Hematopoietic multipotent progenitor cell treated with erythropoietin and hydrocortisone succinate and interleukin-3 and kit ligand, for 6 days (in vitro differentiated cells): ENCODE measurements around the gene DOCK4.

Experiments used
- DNase-seq: peaks from one replicate; pipeline ENCODE4 v3.0.0-alpha.2; 2015

Gene DOCK4

DNA sequence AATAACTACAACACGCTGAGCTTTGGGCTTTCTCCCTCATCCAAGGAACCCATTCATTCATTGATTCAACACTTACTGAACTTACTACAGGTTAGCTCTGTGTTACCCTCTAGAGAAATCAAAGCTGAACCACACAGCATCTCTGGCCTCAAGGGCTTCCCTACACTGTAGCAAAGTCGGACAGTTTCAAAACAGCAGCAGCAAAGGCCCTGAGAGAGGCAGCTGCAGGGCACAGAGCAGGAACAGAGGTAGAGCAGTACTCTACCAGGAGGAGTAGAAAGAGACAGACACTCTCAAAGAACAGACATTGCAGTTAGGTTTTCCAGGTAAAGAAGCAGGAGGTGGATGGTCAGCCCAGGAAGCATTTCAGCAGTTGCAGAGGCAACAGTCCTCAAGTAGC lies 16.1 kb downstream of the DOCK4 start:
- no peak for DNase-seq

DNA sequence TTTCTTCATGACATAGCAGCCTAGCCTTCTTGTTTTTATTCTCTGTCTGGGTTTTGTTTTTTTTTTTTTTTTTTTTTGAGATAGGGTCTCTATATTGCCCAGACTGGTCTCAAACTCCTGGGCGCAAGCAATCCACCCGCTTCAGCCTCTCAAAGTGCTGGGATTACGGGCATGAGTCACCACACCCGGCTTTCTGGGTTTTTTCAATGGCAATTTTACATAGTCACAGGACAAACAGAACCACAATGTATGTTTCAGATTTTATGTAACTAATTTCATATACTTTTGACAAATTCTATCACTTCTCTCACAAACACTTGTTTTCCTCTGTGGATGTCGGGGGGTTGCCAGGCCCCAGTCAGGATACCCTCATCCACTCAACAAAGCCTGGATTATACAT lies 16.5 kb downstream of the DOCK4 start:
- DNase-seq: no peak

DNA sequence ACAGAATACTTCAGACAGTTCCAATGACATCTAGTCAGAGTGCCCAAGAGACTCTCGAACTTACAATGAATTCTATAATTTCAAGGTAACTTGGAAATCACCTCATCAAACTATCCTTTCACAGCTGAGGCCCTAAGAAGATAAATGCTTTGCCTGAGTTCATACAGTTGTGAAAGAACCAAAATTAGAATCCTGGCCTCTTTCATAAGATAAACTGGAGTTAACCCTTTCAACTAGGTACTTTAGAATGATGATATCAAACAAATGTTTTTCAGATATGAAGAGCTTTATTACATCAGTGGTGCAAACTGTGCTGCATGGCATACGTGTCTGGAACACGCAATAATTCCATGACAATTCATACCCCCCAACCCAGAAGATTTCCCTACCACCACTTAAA lies 17.9 kb downstream of the DOCK4 start:
- no peak for DNase-seq

DNA sequence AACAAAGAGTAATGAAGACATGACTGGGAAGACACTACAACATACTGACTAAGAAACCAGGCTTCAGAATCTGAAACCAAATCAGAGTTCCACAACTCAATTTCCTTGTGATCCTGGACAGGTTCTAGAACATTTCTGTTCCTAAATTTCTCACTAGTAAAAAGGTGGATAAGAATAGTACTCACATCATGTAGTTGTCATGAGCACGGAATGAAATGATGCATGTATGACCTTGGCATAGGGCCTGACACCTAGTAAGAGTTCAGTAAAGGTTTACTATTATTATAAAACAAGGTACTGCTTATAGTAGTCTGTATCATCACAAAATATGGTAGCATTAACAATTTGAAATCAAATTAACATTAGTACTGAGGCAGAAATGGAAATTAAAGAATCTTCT lies 19.9 kb downstream of the DOCK4 start:
- no peak for DNase-seq

DNA sequence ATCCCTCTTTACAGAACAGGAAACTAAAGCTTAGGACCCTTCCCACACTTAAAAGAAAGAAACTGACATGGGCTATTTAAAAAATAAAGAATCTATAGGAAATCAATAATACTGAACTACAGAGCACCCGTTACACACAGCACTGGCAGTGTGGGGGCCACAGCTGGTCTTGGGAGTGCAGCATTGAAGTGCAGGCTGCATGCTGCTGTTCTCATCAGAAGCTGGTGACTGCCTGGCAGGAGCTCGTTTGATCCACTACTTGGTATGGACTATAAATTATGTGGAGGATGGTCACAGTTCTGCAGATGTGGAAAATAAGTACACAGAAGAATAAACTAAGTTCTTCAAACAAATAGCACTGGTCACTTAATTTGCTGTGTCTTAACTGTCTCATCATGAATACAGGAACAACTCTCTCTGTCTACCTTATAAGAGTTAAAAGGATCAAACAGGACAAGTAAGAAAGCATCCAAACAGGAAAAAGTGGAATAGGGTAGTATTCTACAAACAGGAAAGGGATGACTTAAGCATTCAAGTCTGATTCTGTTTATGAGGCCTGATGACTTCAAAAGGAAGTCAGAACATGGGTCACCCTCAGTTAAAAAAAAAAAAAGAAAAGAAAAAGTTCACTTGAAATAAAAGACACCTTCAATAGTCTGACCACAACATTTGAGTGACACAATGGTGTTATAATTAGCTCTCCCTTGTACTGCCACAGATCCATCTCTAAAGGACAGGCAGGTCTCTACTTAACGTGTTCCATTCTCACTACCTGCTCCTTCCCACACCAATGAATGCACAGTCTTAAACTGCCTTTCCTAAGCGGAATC lies 21.0 kb downstream of the DOCK4 start:
- DNase-seq: no peak

DNA sequence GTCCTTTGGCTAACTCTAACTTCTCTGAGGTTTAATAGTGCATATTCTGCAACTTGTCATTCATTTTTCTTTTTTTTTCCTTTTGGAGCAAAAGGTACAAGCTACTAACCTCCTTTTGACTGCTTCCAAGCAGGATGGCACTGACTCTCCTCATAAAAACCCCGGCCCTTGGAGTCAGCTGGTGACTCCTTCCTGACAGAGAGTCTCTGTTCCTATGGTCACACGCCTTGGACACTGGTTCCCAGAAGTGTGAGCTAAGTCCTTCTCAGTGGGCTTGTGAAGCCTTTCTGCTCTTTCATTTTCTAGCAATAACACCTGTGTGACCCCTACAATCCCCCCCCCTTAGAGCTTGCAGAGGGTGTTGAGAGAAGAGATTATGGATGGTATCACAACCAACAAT lies 21.7 kb downstream of the DOCK4 start:
- DNase-seq: no peak

DNA sequence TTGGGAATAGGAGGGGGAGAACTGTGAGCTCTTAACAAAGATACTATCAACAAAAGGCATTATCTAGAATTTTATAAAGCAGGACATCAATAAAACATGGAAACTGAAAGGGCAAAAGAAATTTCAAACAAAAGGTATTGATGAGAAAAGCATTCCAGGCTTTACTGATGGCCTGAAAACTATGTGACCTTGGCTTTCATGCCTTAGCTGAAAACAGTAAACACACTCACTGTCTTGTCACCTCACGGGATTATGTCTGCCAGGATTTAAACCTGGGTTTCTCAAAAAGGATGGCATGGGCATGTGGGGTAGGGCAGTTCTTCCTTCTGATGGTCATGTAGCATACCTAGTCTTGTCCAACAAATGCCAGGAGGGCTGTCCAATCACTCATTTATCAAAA lies 22.9 kb downstream of the DOCK4 start:
- DNase-seq: no peak

DNA sequence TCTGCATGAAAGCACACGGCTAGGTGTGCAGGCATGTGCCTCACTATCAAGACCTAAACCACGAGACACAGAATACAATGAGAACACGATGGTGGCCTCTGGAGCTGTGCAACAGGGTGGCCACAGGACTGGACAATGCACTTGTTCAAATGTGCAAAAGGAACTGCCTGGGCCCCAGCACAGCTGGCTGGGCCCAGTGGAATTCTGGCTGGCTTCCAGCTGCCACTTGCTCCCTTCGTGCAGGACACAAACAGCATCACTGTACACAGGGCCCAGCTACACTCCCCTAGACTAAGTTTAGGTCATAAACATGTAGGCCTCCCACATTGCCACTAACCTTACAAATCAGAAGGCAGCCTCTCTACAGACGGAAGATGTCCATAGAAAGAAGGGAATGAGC lies 23.4 kb downstream of the DOCK4 start:
- DNase-seq: no peak

DNA sequence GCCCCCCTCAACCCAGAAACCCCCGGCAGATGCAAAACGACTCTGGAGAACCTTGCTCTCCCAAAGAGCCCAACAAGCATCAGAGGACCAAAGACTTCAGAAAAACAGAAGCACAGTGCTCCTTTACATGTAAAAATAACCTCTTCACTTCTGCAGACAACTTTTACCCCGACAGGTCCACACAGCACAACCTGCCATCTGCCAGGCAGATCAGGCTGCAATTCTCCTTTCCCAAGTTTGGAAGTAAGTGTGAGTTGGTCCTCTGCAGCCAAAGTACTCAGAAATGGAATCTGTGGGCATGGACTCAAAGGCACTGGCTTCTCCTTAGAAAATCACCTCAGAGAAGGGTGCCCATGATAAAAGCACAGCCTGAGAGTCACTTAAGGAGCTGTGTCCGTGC lies 26.0 kb downstream of the DOCK4 start:
- DNase-seq: no peak

DNA sequence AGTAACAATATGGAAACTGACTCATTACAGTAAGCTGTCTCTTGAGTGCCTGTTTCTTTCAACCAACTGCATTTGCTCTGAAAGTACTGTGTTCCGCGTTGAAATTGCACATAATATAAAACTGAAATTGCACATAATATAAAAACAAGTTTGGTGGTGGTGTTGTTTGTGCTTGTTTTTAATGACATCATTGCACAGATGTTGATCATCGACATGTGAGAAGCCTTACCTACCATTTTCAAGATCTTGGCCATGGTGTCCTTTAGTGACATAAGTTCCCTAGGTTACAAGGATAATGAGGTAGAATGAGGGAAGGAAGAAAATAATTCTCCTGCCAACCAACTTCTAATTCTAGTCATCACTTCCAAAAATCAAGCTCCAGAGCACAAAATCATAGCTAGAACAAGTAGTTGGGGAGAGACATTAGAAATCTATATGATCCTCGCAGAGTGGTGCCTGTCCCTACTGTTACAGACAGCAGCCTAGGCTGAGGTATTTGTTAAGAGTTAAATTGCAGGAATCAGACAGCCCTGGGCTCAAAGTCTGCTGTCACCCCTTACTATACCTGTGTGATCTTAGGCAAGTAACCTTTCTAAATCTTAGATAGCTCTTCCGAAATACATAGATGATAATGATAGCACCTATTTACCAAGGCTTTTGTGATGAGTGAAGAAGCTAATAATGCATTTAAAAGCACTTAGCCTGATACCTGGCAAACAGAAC lies 29.3 kb downstream of the DOCK4 start:
- DNase-seq: no peak

DNA sequence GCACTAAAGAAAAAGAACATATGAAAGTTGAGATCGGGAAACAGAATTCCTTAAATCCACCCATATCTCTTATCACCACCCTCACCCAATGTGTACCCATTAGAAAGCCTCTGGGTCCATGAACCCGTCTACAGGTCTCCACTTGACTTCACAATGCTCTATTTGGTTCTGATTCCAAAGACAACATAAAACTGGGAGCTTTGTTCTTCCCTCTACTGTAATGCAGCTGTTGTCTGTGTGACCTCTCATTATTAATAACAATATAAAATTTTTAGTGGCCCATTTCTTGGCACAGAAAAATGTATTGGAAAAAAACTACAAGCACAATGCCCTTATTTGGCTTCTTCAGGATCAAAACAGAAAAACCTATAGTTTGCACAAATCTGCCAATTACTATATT lies 30.0 kb downstream of the DOCK4 start:
- no peak for DNase-seq

DNA sequence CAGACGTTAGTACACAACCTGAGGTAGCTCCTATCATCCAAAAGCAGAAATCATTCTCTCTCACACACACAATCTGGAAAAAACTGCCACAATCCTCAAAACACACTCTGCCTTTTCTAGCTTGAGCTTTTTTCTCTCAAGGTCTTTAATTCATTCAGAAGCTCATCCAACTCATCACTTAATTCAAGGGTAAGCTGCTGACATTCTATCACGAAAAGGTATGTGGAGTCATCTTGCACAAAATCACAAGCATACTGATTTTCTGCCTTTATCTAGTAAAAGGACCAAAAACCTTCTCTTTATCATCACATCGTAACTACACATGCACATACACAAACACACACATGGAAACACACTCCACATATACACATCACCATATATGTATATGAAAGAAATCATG lies 32.0 kb downstream of the DOCK4 start:
- DNase-seq: no peak

DNA sequence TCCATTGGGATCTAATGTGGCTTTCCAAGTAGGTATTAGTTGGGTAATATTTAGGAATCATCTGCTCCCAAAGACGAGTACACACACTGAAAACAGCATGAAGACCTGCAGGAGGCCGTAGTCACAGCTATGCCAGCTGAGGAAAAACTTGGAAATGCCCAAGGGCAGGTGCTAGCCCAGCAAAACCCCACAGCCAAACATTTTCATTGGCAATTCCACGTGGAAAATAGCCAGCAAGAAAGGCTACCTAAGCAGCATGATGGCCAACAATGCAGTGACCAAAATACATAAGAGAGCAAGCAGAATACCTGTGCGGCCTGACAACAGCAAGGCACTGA lies 32.7 kb downstream of the DOCK4 start:
- DNase-seq: no peak

DNA sequence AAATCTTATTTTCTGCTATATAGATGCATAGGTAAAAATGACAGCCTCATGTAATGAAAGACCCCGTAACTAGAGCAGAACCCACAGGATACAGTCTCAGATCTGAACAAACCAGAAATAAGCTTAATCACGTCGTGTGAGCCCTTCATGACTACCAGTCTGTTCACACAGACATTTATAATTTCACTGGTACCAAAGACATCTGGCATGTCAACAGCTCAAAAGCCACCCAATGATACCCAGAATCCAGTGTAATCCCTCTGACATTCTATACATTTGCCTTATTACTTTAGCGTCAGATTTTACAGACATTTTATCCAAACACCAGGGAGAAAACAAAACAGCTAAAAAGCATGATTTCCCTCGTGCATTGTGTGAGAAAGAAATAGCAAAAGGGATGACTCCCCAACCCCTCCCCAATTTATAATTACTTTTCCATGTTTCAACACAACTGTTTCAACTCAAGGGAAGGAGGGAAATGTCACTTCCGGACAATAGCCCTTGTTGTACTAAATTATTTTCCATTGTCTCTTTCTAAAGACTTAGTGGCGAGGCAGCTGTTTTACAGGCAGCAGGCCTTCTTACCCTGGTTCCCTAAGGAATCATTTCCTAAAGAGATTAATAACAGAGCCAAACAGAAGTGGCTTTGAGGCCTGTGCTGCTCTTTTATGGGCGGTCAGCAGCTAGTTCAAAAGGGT lies 33.2 kb downstream of the DOCK4 start:
- DNase-seq: no peak

DNA sequence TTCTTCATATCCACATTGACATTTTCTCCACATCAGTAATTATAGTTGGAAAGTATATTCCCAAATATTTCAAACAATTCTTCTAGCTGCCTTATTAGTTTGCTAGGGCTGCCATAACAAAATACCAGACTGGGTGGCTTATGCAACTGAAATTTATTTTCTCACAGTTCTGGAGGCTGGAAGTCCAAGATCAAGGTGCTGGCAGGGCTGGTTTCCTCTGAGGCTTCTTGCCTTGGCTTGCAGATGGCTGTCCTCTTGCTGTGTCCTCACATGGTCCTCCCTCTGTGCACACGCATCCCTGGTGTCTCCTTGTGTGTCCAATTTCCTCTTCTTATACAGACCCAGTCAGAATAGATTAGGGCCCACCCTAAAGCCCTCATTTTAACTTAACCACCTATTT lies 34.5 kb downstream of the DOCK4 start:
- no peak for DNase-seq

DNA sequence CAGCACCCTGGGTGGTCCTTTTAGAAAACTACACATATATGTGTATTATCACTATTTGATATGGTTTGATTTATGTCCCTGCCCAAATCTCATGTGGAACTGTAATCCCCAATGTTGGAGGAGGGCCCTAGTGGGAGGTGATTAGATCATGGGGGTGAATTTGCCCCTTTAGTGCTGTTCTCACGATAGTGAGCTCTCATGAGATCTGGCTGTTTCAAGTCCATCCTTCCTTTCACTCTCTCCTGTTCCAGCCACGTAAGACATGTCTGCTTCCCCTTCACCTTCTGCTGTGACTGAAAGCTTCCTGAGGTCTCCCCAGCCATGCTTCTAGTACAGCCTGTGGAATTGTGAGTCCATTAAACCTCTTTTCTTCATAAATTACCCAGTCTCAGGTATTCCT lies 37.3 kb downstream of the DOCK4 start:
- no peak for DNase-seq

DNA sequence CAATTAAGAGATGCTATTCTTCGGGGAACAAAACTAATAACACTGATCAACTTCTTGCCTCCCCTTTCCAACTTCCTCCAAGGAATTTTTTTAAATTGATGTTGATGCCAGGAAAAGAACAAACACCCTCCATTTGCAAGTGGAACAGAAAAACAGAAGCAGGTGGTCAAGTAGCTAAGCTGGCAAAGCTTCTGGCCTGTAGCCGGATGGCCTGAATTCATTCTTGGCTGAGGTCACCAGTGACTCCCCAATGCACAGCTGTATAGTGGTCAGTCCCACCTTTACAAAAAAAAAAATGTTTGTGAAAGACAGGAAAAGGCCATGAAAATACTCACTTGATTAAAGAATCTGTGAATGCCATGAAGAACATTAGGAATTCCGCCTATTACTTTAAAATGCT lies 39.1 kb downstream of the DOCK4 start:
- no peak for DNase-seq

DNA sequence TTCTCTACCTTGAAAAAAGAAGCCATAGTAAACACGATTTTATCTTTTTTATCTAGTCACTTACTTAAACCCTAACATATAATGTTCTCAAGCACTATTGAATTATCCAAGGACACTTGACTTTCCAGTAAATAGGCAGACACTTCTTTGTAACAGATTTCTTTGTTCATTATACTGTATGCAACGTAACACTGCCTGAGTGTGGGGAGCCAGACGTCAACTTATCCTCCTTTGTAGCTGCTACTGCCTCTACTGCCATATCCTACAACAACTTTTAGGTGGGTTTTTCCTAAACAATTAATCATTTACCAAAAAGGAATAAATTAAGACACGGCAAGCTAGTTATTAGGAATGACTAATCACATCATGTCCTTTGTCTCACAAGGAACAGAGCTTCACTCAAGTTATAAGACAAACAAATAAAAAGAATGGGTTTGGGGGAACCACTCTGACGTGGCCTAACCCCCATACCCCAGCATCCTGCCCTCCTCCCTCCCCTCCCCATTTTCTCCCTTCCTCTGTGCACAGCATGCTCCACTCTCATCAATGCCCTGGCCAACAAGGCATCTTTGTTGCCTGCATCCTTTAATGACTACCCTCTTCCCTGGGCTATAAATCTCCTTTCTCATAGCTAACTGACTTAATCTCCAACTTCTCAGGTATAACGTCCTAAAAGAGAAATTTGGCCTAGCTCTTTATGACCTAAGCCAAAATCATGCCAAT lies 43.3 kb downstream of the DOCK4 start:
- no peak for DNase-seq

DNA sequence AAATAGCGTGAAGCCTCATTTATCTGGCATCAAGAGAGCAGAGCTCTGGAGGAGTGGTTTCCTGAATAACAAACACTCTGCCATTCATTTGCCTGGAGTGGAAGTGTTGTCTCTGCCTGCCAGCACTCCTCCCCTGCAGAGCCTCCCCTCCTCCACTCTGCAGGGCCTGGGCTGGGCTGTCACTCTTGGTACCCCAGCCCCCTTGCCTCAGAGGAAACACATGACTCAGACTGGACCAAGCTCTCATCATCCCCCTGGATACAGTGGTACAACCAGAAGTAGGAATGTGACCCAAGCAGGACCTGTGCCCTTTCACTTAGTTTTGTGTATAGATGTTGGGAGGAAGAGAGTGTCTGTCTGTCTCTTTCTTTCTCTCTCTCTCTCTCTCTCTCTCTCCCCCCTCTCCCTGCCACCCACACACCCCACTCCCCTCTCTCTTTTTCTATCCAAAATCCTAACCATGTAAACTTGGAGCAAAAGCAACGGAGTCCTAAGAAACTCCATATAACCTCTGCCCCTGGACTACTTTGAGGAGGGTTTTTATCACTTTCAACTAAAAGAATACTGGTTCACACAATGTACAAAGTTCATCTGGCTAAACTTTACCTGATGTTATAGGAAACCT lies 43.9 kb downstream of the DOCK4 start:
- no peak for DNase-seq

DNA sequence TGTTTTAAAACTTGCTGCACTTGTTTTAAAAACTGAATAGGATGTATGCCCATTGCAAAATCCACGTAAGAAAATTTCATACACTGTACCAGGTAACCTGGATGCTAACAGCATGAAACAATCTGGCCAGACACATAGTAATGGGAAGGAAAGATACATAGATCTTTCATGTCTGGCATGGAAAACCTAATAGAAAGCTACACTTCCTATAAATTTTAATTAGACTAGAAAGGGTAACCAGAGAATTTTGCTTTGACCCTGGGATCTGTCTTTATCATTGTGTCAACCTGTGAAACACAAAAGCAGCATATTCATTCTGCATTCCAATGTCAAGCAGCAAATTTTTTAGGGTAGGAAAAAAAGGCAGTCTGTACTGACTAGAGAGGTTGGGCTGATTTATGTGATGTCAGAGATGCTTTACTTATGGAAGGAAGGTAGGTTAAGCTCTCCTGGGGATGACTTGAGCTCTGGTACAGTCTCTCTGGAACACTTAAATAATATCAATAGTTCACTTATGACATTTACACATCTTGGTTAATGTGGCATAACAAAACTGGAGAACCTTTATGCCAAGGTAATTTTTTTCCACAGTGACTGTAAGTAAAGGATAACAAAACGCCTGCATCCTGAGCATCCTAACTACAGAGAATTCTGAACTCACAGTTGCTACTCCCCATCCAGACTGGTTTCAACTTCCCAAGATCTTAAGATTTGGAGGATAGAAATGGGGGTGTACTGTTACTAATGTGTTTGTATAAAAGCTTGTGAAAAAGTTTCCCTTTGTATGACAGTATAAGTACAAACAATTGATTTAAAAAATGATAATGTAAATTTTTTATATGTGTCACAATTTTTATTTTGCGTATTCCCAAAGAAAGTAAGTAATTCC lies 44.7 kb downstream of the DOCK4 start:
- DNase-seq: no peak

DNA sequence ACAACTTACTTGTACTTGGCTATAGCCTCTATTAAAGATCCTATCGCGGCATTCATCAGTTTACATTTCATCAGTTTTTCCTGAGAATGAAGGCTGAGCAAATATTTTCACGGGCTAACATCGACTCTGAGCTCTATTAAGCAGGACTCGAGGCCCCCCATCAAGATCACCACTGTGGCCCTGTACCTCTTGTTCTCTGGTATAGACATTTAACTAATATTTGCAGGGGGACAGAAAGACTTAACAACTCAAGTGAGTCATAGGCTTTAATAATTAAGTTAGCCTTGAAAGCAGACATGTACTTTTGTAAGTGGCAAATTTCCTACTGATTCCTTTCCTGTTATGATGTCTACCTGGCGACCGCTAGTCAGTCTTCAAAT lies 45.4 kb downstream of the DOCK4 start:
- no peak for DNase-seq
